Thyroid gland (tissue), 4 donors: ENCODE results near the gene NDUFA7.

Experiments
- POLR2A ChIP-seq, 2 donors: fragments of 450-650 bp; IDR thresholded peaks; one replicate each; pipeline ENCODE4 v1.6.1; 2017; ENCODE audit warnings: antibody characterized with exemption in 2 of 2, mild to moderate bottlenecking in 2 of 2, moderate library complexity in 1 of 2
- TF ChIP-seq, protein P1 (sequence below), 6 experiments: fragments of 200-600 bp in 3 of 6; fragments of 450-650 bp in 3 of 6; sonication (generic) in 3 of 6; IDR thresholded peaks; one replicate each; pipeline ENCODE4 v1.5.1; 2016 to 2019; ENCODE audit warnings: antibody characterized with exemption in 6 of 6, mild to moderate bottlenecking in 2 of 6, inconsistent platforms in 1 of 6, moderate library complexity in 1 of 6

DNA sequence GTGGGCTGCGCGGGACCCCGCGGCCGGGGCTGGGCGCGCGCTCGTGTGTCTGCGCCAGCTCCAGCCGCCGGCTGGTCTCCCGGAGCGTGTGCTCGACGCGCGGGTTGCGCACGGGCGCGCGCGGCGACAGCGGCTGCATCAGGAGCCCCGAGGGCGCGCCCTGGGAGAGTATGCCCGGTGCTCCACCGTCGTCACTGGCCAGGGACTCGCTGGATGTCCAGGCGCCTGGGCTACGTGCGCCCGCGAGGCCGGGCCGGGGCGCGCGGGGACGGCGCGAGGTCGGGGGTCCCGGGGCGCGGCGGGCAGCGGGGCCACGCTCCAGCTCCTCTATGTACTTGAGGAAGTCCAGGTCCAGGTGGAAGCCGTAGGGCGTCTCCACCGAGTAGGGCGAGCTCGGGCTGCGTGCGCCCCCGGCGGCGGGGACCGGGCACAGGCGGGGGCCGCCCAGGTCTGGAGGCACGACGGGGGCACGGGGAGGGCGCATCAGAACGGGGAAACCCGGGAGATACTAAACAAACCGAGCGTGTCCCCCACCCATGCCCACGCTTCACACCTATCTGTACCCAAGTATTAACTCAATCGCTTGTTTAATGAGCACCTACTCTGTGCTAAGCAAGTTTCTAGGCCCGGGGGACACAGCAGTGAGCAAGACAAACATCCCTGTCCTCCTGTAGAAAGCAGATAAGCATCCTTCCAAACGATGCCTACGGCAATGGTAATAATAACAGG lies 14.3 kb upstream of the NDUFA7 start:
- TF ChIP-seq, protein P1, sequence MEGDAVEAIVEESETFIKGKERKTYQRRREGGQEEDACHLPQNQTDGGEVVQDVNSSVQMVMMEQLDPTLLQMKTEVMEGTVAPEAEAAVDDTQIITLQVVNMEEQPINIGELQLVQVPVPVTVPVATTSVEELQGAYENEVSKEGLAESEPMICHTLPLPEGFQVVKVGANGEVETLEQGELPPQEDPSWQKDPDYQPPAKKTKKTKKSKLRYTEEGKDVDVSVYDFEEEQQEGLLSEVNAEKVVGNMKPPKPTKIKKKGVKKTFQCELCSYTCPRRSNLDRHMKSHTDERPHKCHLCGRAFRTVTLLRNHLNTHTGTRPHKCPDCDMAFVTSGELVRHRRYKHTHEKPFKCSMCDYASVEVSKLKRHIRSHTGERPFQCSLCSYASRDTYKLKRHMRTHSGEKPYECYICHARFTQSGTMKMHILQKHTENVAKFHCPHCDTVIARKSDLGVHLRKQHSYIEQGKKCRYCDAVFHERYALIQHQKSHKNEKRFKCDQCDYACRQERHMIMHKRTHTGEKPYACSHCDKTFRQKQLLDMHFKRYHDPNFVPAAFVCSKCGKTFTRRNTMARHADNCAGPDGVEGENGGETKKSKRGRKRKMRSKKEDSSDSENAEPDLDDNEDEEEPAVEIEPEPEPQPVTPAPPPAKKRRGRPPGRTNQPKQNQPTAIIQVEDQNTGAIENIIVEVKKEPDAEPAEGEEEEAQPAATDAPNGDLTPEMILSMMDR (IDR thresholded peaks at IDR 0.05) = peak in 1 of 6 experiments; percentile 17
- TF ChIP-seq POLR2A (IDR thresholded peaks at IDR 0.05) = no peak
